Measurements from ENCODE around the gene IQCM. TPM values are rescaled to one million over a fixed set of nuclear protein-coding genes. Genes with fewer than 3 reads are reported as not detected.
"Not testable (repeated sequence)": the region's sequence is repeated elsewhere in the genome, so short reads cannot be mapped to it uniquely, and the experiment has no call there.

IQCM gene
- polyA plus RNA-seq, 3 donors, result not detected

GRCh38 chr4:149518471-149518870 lies 297.2 kb downstream of the IQCM start:
- no peak for DNase-seq (ENCODE audit: extremely low read depth in 1 of 11, low read depth in 9 of 11, low spot score in 4 of 11)

- no peak for DNase-seq (ENCODE audit: extremely low read depth in 1 of 11, low read depth in 9 of 11, low spot score in 4 of 11)
Measured at GRCh38 chr4:149513081-149513480, 302.6 kb downstream of the IQCM start.

DNA sequence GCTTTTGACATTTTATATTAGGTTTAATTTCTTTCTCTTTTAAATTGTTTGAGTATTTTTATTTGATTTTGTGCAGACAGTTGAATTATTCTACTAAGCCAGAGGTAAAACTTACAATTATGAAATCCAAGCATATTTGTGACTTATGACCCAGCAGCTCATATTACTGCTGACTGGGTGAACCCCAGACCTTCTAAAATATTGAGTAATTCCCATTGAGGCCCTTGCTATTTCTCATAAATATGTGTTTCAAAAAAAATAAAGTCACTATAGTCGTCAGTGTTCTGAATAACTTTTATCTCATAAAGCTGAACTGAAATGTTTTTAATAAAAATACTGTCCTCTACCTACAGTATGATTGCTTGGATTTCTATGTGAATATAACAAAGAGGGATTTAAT lies 303.1 kb downstream of the IQCM start:
- DNase-seq (ENCODE audit: extremely low read depth in 1 of 11, low read depth in 9 of 11, low spot score in 4 of 11), result no peak

DNA sequence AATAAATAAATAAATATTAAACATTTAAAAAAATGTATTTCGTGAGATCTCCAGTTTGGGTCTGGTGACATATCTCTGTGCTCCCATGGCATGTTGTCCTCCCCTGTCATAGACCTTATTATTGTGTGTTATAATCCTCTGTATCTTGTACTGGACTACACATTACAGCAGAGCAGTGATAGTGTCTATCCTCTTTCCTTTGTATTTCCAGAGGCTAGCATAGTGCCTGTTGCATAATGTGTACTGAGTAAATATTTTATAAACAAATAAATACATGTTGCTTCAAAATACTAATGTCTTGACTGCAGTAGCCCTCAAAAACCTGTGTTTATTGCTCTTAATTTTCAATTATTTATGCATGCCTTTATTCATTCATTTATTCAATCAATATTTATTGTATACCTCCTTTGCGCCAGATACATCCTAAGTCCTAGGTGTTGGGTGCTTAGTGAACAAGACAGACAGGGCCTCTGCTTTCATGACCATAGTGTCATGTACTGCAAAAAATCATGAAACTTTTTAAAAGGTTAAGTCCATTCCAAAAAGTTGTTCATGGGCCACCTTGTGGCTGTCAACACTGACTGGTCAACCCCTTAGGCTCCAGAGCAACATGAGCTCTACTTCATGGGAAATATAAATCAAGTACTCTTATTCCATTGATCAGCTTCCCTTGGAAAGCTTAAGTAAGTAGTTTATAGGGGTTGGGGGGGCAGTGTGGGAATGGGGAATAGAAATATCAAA lies 303.9 kb downstream of the IQCM start:
- DNase-seq (ENCODE audit: extremely low read depth in 1 of 11, low read depth in 9 of 11, low spot score in 4 of 11), result no peak

GRCh38 chr4:149507309-149507708 lies 308.3 kb downstream of the IQCM start:
- not testable (repeated sequence) for DNase-seq (ENCODE audit: extremely low read depth in 1 of 11, low read depth in 9 of 11, low spot score in 4 of 11)

DNA sequence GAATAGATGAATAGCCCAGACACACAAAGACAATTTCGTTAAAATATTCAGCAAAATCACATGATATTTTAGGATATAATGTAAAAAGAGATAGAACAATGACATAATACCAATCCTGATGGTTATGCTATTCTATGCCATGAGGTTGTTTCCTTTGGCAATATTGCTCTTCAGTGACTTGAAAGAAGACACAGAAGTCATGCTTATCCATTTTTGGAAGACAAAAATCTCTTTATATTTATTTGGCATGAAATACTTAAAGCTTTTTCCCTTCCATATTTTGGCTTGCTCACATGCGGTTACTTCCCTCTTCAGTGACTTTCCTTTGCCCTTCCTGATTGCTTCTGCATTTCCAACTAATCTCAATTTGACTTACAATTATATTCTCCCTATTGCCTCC lies 314.8 kb downstream of the IQCM start:
- DNase-seq (ENCODE audit: extremely low read depth in 1 of 11, low read depth in 9 of 11, low spot score in 4 of 11), result no peak

- DNase-seq (ENCODE audit: extremely low read depth in 1 of 11, low read depth in 9 of 11, low spot score in 4 of 11), result no peak
Measured at GRCh38 chr4:149499726-149500125, 315.9 kb downstream of the IQCM start.

- no peak for DNase-seq (ENCODE audit: extremely low read depth in 1 of 11, low read depth in 9 of 11, low spot score in 4 of 11)
Measured at GRCh38 chr4:149498246-149498645, 317.4 kb downstream of the IQCM start.

- DNase-seq (ENCODE audit: extremely low read depth in 1 of 11, low read depth in 9 of 11, low spot score in 4 of 11), result peak in 4 of 11 donors; percentile 3 to 25 (median 6)
Measured at GRCh38 chr4:149493492-149493891, 322.2 kb downstream of the IQCM start.

- DNase-seq (ENCODE audit: extremely low read depth in 1 of 11, low read depth in 9 of 11, low spot score in 4 of 11), result no peak
Measured at GRCh38 chr4:149489321-149489720, 326.3 kb downstream of the IQCM start.

- DNase-seq (ENCODE audit: extremely low read depth in 1 of 11, low read depth in 9 of 11, low spot score in 4 of 11), result no peak
Measured at GRCh38 chr4:149486861-149487260, 328.8 kb downstream of the IQCM start.

DNA sequence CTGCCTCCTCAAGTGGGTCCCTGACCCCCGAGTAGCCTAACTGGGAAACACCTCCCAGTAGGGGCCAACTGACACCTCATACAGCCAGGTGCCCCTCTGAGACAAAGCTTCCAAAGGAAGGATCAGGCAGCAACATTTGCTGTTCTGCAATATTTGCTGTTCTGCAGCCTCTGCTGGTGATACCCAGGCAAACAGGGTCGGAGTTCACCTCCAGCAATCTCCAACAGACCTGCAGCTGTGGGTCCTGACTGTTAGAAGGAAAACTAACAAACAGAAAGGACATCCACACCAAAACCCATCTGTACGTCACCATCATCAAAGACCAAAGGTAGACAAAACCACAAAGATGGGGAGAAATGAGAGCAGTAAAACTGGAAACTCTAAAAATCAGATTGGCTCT lies 347.0 kb downstream of the IQCM start:
- DNase-seq (ENCODE audit: extremely low read depth in 1 of 11, low read depth in 9 of 11, low spot score in 4 of 11), result not testable (repeated sequence)

- DNase-seq (ENCODE audit: extremely low read depth in 1 of 11, low read depth in 9 of 11, low spot score in 4 of 11), result no peak
Measured at GRCh38 chr4:149466446-149466845, 349.2 kb downstream of the IQCM start.

GRCh38 chr4:149465955-149466354 lies 349.7 kb downstream of the IQCM start:
- DNase-seq (ENCODE audit: extremely low read depth in 1 of 11, low read depth in 9 of 11, low spot score in 4 of 11), result no peak

DNA sequence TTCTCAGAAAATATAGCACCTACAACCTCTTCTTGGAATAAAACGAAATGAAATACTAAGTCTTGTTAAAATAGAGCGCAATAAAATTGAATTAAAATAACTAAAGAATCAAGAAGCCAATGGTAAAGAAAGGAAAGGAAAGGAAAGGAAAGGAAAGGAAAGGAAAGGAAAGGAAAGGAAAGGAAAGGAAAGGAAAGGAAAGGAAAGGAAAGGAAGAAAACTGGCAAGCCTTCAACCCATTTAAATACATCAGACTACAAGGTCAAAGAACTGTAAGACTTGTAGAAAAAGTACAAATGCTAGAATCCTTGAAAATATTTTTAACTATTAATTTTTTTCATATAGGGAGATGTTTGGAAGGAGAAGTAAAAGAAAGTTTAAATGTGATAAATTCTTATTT lies 372.1 kb downstream of the IQCM start:
- DNase-seq (ENCODE audit: extremely low read depth in 1 of 11, low read depth in 9 of 11, low spot score in 4 of 11), result no peak

GRCh38 chr4:149441338-149441737 lies 374.3 kb downstream of the IQCM start:
- no peak for DNase-seq (ENCODE audit: extremely low read depth in 1 of 11, low read depth in 9 of 11, low spot score in 4 of 11)

- DNase-seq (ENCODE audit: extremely low read depth in 1 of 11, low read depth in 9 of 11, low spot score in 4 of 11), result no peak
Measured at GRCh38 chr4:149426461-149426860, 389.2 kb downstream of the IQCM start.

DNA sequence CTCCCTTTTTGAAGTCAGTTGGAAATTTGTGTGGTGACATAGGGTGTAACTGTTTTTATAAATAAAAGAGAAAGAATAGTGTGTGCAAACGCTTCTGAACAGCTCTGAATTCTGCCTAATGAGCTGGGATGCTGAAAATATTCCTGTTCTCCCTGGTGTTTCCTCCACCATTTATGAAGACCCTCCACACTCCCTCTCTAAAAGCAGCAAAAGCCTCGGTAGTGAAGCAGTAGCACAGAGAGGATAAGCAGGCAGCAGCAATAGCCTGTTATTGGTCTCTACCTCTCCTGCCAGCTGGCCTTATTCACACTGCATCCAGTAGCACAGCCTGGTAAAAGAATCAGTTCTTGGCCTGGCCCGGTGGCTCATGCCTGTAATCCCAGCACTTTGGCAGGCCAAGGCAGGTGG lies 406.1 kb downstream of the IQCM start:
- DNase-seq (ENCODE audit: extremely low read depth in 1 of 11, low read depth in 9 of 11, low spot score in 4 of 11), result no peak

DNA sequence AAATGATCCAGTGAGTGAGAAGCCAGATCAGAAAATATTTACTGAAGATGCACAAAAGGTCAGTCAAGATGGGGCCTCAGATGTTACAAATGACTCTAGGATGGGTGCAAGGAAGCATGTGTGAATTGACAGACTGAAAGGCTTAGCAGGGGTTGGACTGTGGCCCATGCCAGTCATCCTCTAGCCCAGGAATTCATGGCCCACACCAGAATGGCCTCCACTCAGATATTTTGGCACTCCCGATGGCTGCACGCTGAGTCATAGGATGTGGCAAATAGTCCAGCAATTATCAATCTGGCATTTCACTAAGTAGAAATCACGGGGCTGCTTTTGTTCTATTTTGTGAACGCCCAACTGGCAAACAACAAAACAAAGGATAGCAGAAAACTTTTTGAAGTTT lies 406.5 kb downstream of the IQCM start:
- DNase-seq (ENCODE audit: extremely low read depth in 1 of 11, low read depth in 9 of 11, low spot score in 4 of 11), result no peak

DNA sequence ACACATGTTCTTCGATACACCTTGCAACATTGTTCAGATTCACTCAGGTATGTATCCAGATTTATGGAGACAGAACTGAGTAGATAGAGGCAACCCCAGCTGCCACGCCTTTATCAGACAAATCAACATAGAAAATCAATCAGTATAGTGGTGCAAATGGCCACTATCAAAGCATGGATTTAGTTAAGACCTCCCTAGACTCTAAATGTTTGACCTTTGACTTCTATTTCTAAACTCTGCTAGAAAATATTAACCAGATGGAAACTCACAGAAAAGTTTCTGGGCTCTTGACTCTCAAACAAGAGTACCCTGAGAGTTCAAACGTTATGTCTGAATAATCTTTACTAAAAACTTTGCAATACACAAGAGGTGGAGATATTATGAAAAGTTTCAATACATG lies 411.5 kb downstream of the IQCM start:
- DNase-seq (ENCODE audit: extremely low read depth in 1 of 11, low read depth in 9 of 11, low spot score in 4 of 11), result no peak

- no peak for DNase-seq (ENCODE audit: extremely low read depth in 1 of 11, low read depth in 9 of 11, low spot score in 4 of 11)
Measured at GRCh38 chr4:149403081-149403480, 412.6 kb downstream of the IQCM start.
